Epithelial cell of esophagus (primary cell): ENCODE results near the gene HDAC4.

Experiments
- DNase-seq: peaks from one replicate; pipeline ENCODE4 v3.0.0; 2010; ENCODE audit warnings: low read depth
- H3K4me3 ChIP-seq: 2 replicates; pipeline ENCODE4 v1.5.1; 2011; ENCODE audit warnings: mild to moderate bottlenecking, low read length, control low read depth
- TF ChIP-seq, protein P1 (sequence below): IDR thresholded peaks from 2 replicates; pipeline ENCODE4 v1.5.1; 2011; ENCODE audit warnings: low read depth, mild to moderate bottlenecking, low read length, control low read depth, inconsistent platforms; ENCODE audit not compliant: insufficient read depth; ENCODE audit errors: missing control alignments

Gene HDAC4

DNA sequence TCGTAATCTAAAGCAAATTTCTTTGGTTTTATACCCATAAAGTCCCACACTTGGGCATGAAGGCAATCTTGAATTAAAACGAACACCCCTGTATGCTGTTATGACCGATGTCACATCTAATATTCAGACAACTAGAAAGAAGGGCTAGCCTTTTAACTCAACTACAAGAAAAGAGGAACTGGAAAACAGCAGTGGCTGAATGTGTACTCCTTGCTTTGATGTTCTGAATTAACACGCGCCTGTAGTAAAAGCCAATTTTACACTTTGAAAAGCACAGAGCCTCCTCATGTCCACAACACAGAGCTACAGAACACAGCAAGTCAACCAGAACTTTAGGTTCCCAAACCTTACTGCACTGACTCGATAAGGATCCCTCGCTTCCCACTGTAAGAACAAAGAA, 147.6 kb downstream of the HDAC4 start:
- TF ChIP-seq, protein P1, sequence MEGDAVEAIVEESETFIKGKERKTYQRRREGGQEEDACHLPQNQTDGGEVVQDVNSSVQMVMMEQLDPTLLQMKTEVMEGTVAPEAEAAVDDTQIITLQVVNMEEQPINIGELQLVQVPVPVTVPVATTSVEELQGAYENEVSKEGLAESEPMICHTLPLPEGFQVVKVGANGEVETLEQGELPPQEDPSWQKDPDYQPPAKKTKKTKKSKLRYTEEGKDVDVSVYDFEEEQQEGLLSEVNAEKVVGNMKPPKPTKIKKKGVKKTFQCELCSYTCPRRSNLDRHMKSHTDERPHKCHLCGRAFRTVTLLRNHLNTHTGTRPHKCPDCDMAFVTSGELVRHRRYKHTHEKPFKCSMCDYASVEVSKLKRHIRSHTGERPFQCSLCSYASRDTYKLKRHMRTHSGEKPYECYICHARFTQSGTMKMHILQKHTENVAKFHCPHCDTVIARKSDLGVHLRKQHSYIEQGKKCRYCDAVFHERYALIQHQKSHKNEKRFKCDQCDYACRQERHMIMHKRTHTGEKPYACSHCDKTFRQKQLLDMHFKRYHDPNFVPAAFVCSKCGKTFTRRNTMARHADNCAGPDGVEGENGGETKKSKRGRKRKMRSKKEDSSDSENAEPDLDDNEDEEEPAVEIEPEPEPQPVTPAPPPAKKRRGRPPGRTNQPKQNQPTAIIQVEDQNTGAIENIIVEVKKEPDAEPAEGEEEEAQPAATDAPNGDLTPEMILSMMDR: no peak
- H3K4me3 ChIP-seq: no peak overlapping the region
- DNase-seq: no peak

- no peak overlapping the region for H3K4me3 ChIP-seq
- DNase-seq: no peak
- TF ChIP-seq, protein P1: no peak
Observed at GRCh38 chr2:239252801-239253200, 148.0 kb downstream of the HDAC4 start.

- TF ChIP-seq, protein P1: no peak
- no peak for DNase-seq
- no peak overlapping the region for H3K4me3 ChIP-seq
Observed at GRCh38 chr2:239252393-239252792, 148.4 kb downstream of the HDAC4 start.

GRCh38 chr2:239251971-239252370, 148.8 kb downstream of the HDAC4 start:
- DNase-seq: no peak
- no peak overlapping the region for H3K4me3 ChIP-seq
- TF ChIP-seq, protein P1: no peak

DNA sequence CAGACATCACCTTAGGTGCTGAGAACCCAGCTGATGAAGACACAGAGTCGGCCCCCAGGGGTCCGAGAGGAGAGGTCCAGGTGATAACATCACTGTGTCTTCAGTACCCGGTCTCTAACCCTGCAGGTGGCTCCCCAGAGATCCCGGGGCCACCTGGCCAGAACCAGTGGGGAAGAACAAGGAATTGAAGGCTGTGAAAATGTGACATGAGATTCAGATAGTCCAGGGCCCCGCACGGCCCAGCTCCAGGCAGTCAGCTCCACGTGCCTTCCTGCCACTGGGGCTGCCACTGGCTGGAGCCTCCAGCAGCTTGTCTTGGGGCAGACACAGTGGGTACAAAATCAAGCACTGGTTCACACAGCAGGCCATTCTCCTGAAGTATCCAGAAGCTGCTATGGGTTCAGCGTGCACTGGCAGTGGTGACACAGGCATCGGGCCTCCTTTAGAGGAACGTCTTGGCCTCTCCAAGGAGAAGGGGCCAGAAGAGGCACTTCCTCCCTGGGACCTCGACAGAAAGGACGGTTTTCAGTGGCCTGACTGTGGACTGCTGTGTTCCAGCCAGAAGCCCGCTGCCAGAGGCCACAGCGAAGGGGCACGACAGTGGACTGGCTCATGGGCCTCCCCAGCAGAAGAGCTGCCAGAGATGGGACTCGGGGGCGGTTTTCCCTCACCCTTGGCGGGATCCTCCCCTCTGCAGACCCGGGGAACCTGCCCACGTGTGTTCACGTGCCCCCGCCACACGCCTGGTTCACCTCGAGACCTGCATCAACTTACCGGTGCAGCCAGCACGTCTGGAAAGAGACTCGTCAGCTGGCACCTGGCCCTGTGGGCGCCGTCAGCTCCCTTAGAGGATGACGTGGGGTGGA, 150.4 kb downstream of the HDAC4 start:
- TF ChIP-seq, protein P1: no peak
- DNase-seq: no peak
- no peak overlapping the region for H3K4me3 ChIP-seq

GRCh38 chr2:239249776-239250175, 151.0 kb downstream of the HDAC4 start:
- TF ChIP-seq, protein P1: no peak
- H3K4me3 ChIP-seq: no peak overlapping the region
- no peak for DNase-seq

DNA sequence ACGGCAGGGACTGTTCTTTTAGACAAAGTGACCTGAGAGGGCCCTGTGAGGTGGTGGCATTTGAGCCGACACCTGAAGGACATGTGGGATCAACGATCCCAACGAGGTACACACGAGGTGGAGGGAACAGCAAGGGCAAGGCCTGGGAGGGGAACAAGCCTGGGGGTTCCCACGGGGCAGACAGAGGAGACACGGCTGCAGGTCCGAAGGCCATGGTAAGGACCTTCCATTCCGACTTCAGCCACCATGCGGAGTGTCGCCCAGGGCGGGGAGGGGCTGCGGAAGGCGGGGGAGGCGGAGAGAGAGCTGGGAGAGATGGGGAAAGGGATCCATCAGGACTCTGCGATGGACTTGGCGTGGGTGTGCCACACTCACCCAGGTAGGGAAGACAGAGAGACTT, 151.8 kb downstream of the HDAC4 start:
- TF ChIP-seq, protein P1: no peak
- no peak for DNase-seq
- no peak overlapping the region for H3K4me3 ChIP-seq
